Kidney (tissue), 14 donors: ENCODE measurements around the gene ODR4. TPM values are rescaled to one million over a fixed set of nuclear protein-coding genes. Genes with fewer than 3 reads are reported as not detected.

Source experiments
- DNase-seq, 5 donors: peaks; one replicate each; pipeline ENCODE4 v3.0.0-alpha.2; 2013 to 2020
- FAIRE-seq: peaks from 2 replicates; lab custom pipeline; 2012; peaks lifted over from hg19 to GRCh38; lab: Jason Lieb, UNC
- H3K27ac ChIP-seq, 2 donors: one replicate each; pipeline ENCODE4 v1.7.0; 2013; ENCODE audit warnings: low read depth in 2 of 2, low read length in 2 of 2, inconsistent platforms in 1 of 2
- H3K27me3 ChIP-seq: one replicate; pipeline ENCODE4 v1.7.1; 2013; ENCODE audit warnings: low read length, inconsistent platforms; ENCODE audit not compliant: control insufficient read depth, insufficient read depth
- H3K36me3 ChIP-seq, 3 donors: one replicate each; pipeline versions ENCODE4 v1.7.0 to v1.7.1; 2013; ENCODE audit warnings: low read length in 3 of 3, control low read depth in 1 of 3, inconsistent platforms in 1 of 3; ENCODE audit not compliant: insufficient read depth in 3 of 3, control insufficient read depth in 2 of 3
- H3K4me1 ChIP-seq, 3 donors: one replicate each; pipeline versions ENCODE4 v1.7.0 to v1.7.1; 2013; ENCODE audit warnings: low read length in 3 of 3, inconsistent platforms in 1 of 3, low read depth in 1 of 3; ENCODE audit not compliant: control insufficient read depth in 2 of 3, insufficient read depth in 2 of 3
- H3K4me3 ChIP-seq, 3 donors: one replicate each; pipeline versions ENCODE4 v1.7.0 to v1.8.1; 2013; ENCODE audit warnings: low read length in 3 of 3, control low read depth in 1 of 3, inconsistent platforms in 1 of 3
- H3K9ac ChIP-seq, 3 donors: one replicate each; pipeline versions ENCODE4 v1.7.0 to v1.7.1; 2013; ENCODE audit warnings: low read length in 3 of 3, control low read depth in 1 of 3, inconsistent platforms in 1 of 3
- H3K9me3 ChIP-seq, 3 donors: one replicate each; pipeline versions ENCODE4 v1.7.0 to v1.7.1; 2013; ENCODE audit warnings: low read length in 3 of 3, control low read depth in 1 of 3, inconsistent platforms in 1 of 3; ENCODE audit not compliant: control insufficient read depth in 2 of 3, insufficient read depth in 1 of 3
- intact Hi-C: fragments of 100-400 bp; cut with DNase I; formaldehyde crosslinking; loops from one replicate; pipeline ENCODE4 v1.11.1; 2022
- polyA plus RNA-seq: library from polyadenylated mRNA; stranded (reverse); fragments of 350-450 nt; fragmentation: Illumina TruSeq; extraction: RNeasy Lipid Tissue Mini Kit (QIAGEN cat#74804); gene quantifications from one replicate; pipeline ENCODE4 v1.2.3, GENCODE V29; 2014; ENCODE audit warnings: low read depth, low replicate concordance; ENCODE audit not compliant: insufficient read depth
- total RNA-seq: library from RNA; stranded (reverse); fragmentation: NEBNext Ultra II Directional; extraction: Animal tissue kit (Norgen Biotek cat#: 25700); gene quantifications from one replicate; pipeline ENCODE4 v1.2.1, GENCODE V29; 2021
- TF ChIP-seq, protein P1 (sequence below): IDR thresholded peaks from 3 replicates; pipeline ENCODE4 v1.5.1; 2012; ENCODE audit warnings: mild to moderate bottlenecking, moderate library complexity, borderline replicate concordance; ENCODE audit not compliant: insufficient read depth; ENCODE audit errors: extremely low read depth
- donor health status: control.
- donor health status: control.
- donor health status: control.
- donor health status: control.
- donor health status: control.
- donor health status: DM: yes; HTN: yes; CAD: no.
- donor health status: Normal renal cell carcinoma (clear cell type).

Gene ODR4
- total and polyA plus RNA-seq, 2 donors from 2014 or later = 11.3 to 23.3 TPM

DNA sequence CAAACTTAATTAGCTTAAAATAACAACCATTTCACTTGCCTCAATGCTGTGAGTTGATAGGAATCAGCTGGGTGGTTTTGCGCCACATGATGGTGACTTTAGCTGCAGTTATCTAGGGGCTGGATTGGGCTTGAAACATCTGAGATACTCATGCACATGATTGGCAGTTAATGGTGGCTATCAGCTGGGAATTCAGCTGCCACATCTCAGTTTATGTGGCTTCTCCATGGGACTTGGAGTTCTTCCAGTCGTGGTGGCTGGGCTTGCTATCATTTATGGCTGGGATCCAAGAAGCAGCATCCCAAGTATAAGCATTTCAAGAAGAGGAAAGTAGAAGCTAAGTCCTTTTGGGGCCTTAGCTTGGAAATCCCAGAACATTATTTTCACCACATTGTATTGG is 48.9 kb downstream of the ODR4 start:
- Histone ChIP-seq H3K27me3 (no peaks in the 10 kb centered on the region), H3K9ac (no peak overlapping the region), H3K36me3 (peaks cover 0 to 3% (median 0%) of the 10 kb centered on the region in 3 donors), H3K4me3 (no peak overlapping the region), H3K4me1 (no peaks in the 10 kb centered on the region), H3K9me3 (no peaks in the 10 kb centered on the region), H3K27ac (no peak overlapping the region)
- intact Hi-C loops = no loop called here
- DNase-seq (peak in 2 of 5 donors; percentile 8 to 14), FAIRE-seq (no peak)
- TF ChIP-seq, protein P1, sequence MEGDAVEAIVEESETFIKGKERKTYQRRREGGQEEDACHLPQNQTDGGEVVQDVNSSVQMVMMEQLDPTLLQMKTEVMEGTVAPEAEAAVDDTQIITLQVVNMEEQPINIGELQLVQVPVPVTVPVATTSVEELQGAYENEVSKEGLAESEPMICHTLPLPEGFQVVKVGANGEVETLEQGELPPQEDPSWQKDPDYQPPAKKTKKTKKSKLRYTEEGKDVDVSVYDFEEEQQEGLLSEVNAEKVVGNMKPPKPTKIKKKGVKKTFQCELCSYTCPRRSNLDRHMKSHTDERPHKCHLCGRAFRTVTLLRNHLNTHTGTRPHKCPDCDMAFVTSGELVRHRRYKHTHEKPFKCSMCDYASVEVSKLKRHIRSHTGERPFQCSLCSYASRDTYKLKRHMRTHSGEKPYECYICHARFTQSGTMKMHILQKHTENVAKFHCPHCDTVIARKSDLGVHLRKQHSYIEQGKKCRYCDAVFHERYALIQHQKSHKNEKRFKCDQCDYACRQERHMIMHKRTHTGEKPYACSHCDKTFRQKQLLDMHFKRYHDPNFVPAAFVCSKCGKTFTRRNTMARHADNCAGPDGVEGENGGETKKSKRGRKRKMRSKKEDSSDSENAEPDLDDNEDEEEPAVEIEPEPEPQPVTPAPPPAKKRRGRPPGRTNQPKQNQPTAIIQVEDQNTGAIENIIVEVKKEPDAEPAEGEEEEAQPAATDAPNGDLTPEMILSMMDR = no peak

DNA sequence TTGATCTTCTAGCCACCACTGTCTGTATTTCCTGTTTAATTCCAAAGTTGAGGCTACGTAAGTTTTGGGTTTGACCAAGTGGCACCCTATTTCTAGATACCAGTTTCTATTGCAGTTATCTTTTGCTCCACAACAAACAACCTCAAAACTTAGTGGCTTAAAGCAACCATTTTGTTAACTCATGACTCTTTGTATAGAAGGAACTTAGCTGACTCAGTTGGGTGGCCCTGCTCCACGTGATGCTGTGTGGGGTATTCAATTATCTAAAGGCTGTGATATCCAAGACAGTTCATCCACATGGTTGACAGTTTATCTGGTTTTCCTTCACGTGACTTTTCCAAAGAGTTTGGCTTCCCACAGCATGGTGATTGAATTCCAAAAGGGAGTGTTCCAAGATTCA is 50.5 kb downstream of the ODR4 start:
- Histone ChIP-seq H3K27ac (no peak overlapping the region), H3K9ac (no peak overlapping the region), H3K9me3 (no peaks in the 10 kb centered on the region), H3K4me3 (no peak overlapping the region), H3K36me3 (no peaks in the 10 kb centered on the region), H3K27me3 (no peaks in the 10 kb centered on the region), H3K4me1 (no peaks in the 10 kb centered on the region)
- DNase-seq = no peak
- TF ChIP-seq, protein P1 = no peak
- FAIRE-seq = no peak
- intact Hi-C loops = no loop called here

DNA sequence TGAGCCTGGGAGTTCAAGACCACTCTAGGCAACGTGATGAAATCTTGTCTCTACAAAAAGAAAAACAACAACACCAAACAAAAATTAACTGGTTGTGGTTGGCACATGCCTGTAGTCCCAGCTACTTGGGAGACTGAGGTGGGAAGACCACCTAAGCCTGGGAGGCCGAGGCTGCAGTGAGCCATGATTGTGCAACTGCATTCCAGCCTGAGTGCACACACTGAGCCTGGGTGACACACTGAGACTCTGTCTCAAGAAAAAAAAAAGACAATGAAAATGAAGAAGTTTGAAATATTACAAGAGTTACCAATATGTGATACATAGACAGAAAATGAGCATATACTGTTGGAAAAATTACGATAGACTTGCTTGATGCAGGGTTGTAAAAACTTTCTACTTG is 53.4 kb downstream of the ODR4 start:
- intact Hi-C loops = no loop called here
- TF ChIP-seq, protein P1 = no peak
- no peak for FAIRE-seq

DNA sequence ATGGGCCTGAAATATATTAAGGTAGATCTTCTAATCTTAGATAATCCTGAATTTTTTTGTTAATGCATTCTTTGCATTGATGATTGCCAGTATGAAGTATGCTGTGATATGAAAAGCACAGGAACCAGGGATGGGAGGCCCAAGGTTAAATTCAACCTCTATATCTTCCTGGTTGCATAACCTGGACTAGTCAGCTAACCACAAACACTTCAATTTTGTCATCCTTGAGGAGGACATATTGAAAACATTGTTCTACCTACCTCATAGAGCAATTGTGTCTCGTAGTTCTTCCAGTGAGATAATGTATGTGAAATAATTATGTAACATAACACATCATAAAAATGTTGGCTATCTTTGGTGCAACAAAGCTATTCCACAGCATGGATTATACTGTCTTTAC is 59.7 kb downstream of the ODR4 start:
- DNase-seq = no peak
- no peaks in the 10 kb centered on the region for H3K9me3 ChIP-seq
- no peaks in the 10 kb centered on the region for H3K4me1 ChIP-seq
- H3K4me3 ChIP-seq = no peak overlapping the region
- H3K27ac ChIP-seq = no peak overlapping the region
- no peak for FAIRE-seq
- H3K27me3 ChIP-seq = no peaks in the 10 kb centered on the region
- TF ChIP-seq, protein P1 = no peak
- intact Hi-C loops = no loop called here
- no peak overlapping the region for H3K9ac ChIP-seq
- no peaks in the 10 kb centered on the region for H3K36me3 ChIP-seq

More for the DNA sequence above, 53.4 kb downstream of the ODR4 start:
- no peak for DNase-seq
- no peak overlapping the region for H3K27ac ChIP-seq
- no peaks in the 10 kb centered on the region for H3K36me3 ChIP-seq
- no peak overlapping the region for H3K9ac ChIP-seq
- H3K27me3 ChIP-seq = no peaks in the 10 kb centered on the region
- H3K4me1 ChIP-seq = no peaks in the 10 kb centered on the region
- H3K4me3 ChIP-seq = no peak overlapping the region
- H3K9me3 ChIP-seq = no peaks in the 10 kb centered on the region
